LNCaP clone FGC (cell line): ENCODE measurements around the gene HS1BP3.

Experiments used
- DNase-seq: peaks from one replicate; pipeline ENCODE4 v3.0.0-alpha.2; 2011; ENCODE audit warnings: low read depth
- H3K4me3 ChIP-seq: 2 replicates; pipeline ENCODE4 v1.5.1; 2011; ENCODE audit warnings: mild to moderate bottlenecking, low read depth, low read length, control low read depth
- CTCF ChIP-seq: IDR thresholded peaks from 2 replicates; pipeline ENCODE4 v1.5.1; 2012; ENCODE audit warnings: mild to moderate bottlenecking; ENCODE audit not compliant: control insufficient read depth, insufficient read depth; ENCODE audit errors: extremely low read depth

The HS1BP3 gene

GRCh38 chr2:20594048-20594750 is 56.7 kb downstream of the HS1BP3 start:
- H3K4me3 ChIP-seq, result no peak overlapping the region
- TF ChIP-seq CTCF, result no peak
- DNase-seq, result no peak

- no peak for DNase-seq
- H3K4me3 ChIP-seq, result no peak overlapping the region
- no peak for TF ChIP-seq CTCF
These were observed 57.5 kb downstream of the HS1BP3 start for GRCh38 chr2:20593072-20594034.

- H3K4me3 ChIP-seq, result no peak overlapping the region
- TF ChIP-seq CTCF, result no peak
- no peak for DNase-seq
These were observed 58.5 kb downstream of the HS1BP3 start for GRCh38 chr2:20592106-20593071.

- no peak for DNase-seq
- no peak overlapping the region for H3K4me3 ChIP-seq
- TF ChIP-seq CTCF, result no peak
These were observed 60.0 kb downstream of the HS1BP3 start for GRCh38 chr2:20590704-20591515.

GRCh38 chr2:20589975-20590703 is 60.8 kb downstream of the HS1BP3 start:
- DNase-seq, result no peak

More at GRCh38 chr2:20589975-20590703, 60.8 kb downstream of the HS1BP3 start:
- TF ChIP-seq CTCF, result no peak
- no peak overlapping the region for H3K4me3 ChIP-seq
